HEK293T (cell line): ENCODE results near the gene ZNF385B.

Source experiments
- CTCF ChIA-PET: fragments of 350-600 bp; formaldehyde crosslinking; extraction: SDS; loops from one replicate; lab custom pipeline; 2021; ENCODE audit warnings: antibody characterized with exemption, inconsistent platforms; lab: Yijun Ruan, JAX
- POLR2A ChIA-PET: fragments of 350-600 bp; formaldehyde crosslinking; extraction: SDS; loops from one replicate; lab custom pipeline; 2020; ENCODE audit warnings: antibody characterized with exemption, inconsistent platforms; lab: Yijun Ruan, JAX
- DNase-seq: peaks from one replicate; pipeline ENCODE4 v3.0.0; 2012; ENCODE audit warnings: mixed read lengths; ENCODE audit errors: extremely low spot score
- ARNT ChIP-seq: fragments of 450-650 bp; IDR thresholded peaks from 2 replicates; pipeline ENCODE4 v1.6.1; 2017; ENCODE audit warnings: mild to moderate bottlenecking
- BHLHE40 ChIP-seq: fragments of 450-650 bp; IDR thresholded peaks from 2 replicates; pipeline ENCODE4 v1.6.1; 2016; ENCODE audit warnings: mild to moderate bottlenecking, moderate library complexity, borderline replicate concordance
- CTBP1 ChIP-seq: fragments of 450-650 bp; IDR thresholded peaks from 2 replicates; pipeline ENCODE4 v1.6.1; 2016; ENCODE audit warnings: borderline replicate concordance
- ELF4 ChIP-seq: fragments of 450-650 bp; IDR thresholded peaks from 2 replicates; pipeline ENCODE4 v1.6.1; 2017; ENCODE audit warnings: antibody characterized with exemption
- FOXA1 ChIP-seq: fragments of 450-650 bp; IDR thresholded peaks from 2 replicates; pipeline ENCODE4 v1.6.1; 2016; ENCODE audit warnings: mild to moderate bottlenecking
- FOXK2 ChIP-seq: fragments of 450-650 bp; IDR thresholded peaks from 2 replicates; pipeline ENCODE4 v1.6.1; 2016; ENCODE audit warnings: mild to moderate bottlenecking
- FOXM1 ChIP-seq: fragments of 450-650 bp; IDR thresholded peaks from 2 replicates; pipeline ENCODE4 v1.6.1; 2017; ENCODE audit warnings: mild to moderate bottlenecking, borderline replicate concordance
- HDGF ChIP-seq: fragments of 450-650 bp; IDR thresholded peaks from 2 replicates; pipeline ENCODE4 v1.6.1; 2017; ENCODE audit warnings: antibody characterized with exemption, borderline replicate concordance
- L3MBTL2 ChIP-seq: fragments of 450-650 bp; conservative IDR thresholded peaks from 2 replicates; pipeline ENCODE4 v1.6.1; 2016; ENCODE audit warnings: mild to moderate bottlenecking
- LEF1 ChIP-seq: fragments of 450-650 bp; IDR thresholded peaks from 2 replicates; pipeline ENCODE4 v1.6.1; 2017; ENCODE audit warnings: mild to moderate bottlenecking, borderline replicate concordance
- NFRKB ChIP-seq: fragments of 450-650 bp; IDR thresholded peaks from 2 replicates; pipeline ENCODE4 v1.6.1; 2016; ENCODE audit warnings: mild to moderate bottlenecking, moderate library complexity
- SP1 ChIP-seq: fragments of 450-650 bp; IDR thresholded peaks from 2 replicates; pipeline ENCODE4 v1.6.1; 2017
- SUZ12 ChIP-seq: fragments of 450-650 bp; IDR thresholded peaks from 2 replicates; pipeline ENCODE4 v1.6.1; 2016; ENCODE audit warnings: mild to moderate bottlenecking
- TARDBP ChIP-seq: fragments of 450-650 bp; IDR thresholded peaks from 2 replicates; pipeline ENCODE4 v1.6.1; 2016
- ZNF384 ChIP-seq: fragments of 450-650 bp; IDR thresholded peaks from 2 replicates; pipeline ENCODE4 v1.6.1; 2016
- TF ChIP-seq, protein P1 (sequence below): fragments of 450-650 bp; IDR thresholded peaks from 2 replicates; pipeline ENCODE4 v1.6.1; 2016

ZNF385B gene

DNA sequence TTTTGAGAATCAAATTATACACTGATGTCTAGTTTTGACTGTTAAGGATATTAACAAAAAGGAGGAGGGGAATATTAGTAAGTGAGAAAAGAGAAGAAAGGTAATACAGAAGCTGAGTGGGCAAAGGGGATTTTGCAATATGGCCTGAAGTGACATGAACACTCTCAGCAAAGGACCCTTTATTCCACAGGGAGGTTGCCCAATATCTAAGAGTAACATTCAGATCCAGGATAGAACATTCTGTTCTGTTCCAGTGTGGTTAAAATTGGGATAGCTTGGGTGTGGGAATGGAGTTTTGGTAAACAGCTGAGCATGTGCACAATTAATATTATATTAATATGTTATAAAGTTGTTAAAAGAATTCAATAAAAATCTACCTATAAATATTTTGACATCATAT lies 120.1 kb downstream of the ZNF385B start:
- TF ChIP-seq LEF1 (no peak), L3MBTL2 (no peak), HDGF (no peak)
- CTCF ChIA-PET = no interaction called here
- no peak for DNase-seq
- POLR2A ChIA-PET = no interaction called here

DNA sequence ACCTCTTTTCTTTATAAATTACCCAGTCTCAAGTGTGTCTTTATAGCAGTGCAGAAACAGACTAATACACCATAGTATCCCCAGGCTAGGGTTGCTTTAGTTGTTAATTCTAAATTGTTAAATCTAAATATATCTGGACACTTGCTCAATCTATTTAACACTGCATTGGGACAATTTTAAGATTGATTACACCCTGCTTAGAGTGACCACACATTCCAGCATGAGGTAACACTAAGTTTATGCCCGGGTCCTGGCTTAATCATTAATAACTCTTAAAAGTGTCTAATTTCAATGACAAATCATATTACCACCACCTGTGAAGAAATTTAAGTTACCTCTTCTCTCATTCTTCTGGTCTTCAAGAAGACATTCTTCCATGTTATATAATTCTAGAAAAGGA lies 131.4 kb downstream of the ZNF385B start:
- no peak for DNase-seq
- TF ChIP-seq TARDBP (no peak), ARNT (no peak), FOXA1 (no peak), L3MBTL2 (no peak), NFRKB (no peak), HDGF (no peak), FOXK2 (no peak), SP1 (no peak), SUZ12 (no peak), ELF4 (no peak), FOXM1 (no peak), ZNF384 (no peak)
- TF ChIP-seq, protein P1, sequence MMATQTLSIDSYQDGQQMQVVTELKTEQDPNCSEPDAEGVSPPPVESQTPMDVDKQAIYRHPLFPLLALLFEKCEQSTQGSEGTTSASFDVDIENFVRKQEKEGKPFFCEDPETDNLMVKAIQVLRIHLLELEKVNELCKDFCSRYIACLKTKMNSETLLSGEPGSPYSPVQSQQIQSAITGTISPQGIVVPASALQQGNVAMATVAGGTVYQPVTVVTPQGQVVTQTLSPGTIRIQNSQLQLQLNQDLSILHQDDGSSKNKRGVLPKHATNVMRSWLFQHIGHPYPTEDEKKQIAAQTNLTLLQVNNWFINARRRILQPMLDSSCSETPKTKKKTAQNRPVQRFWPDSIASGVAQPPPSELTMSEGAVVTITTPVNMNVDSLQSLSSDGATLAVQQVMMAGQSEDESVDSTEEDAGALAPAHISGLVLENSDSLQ = no peak
- ChIA-PET POLR2A (no interaction called here), CTCF (no interaction called here)

DNA sequence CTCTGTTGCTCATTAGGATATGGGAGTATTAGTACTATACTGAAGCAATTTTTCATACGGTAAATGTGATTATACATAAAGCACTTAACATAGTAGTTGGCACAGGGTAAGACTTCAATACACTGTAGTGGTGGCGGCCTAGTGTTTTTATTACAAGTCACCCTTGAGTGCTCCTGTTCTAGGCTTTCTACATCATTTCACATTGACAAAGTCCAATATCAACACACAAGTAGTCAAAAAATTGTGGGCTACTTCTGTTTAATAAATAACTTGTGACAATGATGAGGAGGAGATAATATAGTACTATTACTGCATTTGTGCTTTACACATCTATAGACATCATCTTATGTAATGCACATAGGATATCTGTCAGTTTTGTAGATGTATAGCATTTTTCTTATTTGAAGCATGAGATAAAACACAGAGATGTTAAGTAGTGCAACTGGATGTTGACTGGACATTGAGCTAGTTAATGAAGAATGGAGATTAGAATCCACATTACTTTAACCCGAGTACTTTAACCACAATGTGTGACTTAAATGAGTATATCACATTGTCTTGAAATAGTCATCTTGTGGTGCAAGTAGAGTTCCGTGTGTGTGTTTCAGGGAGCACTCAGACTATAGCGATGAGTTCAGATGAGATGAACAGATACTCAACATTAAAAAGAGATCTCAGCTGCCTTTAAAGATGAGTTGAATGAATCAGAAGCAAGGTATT lies 134.8 kb downstream of the ZNF385B start:
- POLR2A ChIA-PET = no interaction called here
- DNase-seq = no peak
- CTCF ChIA-PET = no interaction called here
- TF ChIP-seq, protein P1 = no peak
- no peak for TF ChIP-seq LEF1
- TF ChIP-seq L3MBTL2 = no peak
- TF ChIP-seq BHLHE40 = no peak
- no peak for TF ChIP-seq SP1
- TF ChIP-seq SUZ12 = no peak
- TF ChIP-seq ARNT = no peak

DNA sequence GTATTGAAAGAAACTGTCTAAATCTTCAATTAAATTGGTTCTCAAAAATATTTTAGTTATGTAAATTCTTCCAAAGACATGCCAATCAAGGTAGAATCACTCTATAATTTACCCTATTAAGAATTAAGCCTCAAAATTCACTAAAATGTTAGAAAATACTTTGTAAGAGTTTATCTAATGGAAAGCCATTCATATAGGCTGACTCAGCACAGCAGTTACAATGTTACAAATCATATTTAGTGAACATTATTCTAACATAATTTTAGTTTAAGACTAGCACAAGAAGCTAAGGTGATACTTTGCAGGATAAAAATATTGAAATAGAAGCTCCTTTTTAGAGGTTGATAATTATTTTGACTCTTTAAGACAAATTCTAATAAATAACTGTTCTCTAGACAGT lies 137.0 kb downstream of the ZNF385B start:
- CTCF ChIA-PET = no interaction called here
- POLR2A ChIA-PET = no interaction called here

DNA sequence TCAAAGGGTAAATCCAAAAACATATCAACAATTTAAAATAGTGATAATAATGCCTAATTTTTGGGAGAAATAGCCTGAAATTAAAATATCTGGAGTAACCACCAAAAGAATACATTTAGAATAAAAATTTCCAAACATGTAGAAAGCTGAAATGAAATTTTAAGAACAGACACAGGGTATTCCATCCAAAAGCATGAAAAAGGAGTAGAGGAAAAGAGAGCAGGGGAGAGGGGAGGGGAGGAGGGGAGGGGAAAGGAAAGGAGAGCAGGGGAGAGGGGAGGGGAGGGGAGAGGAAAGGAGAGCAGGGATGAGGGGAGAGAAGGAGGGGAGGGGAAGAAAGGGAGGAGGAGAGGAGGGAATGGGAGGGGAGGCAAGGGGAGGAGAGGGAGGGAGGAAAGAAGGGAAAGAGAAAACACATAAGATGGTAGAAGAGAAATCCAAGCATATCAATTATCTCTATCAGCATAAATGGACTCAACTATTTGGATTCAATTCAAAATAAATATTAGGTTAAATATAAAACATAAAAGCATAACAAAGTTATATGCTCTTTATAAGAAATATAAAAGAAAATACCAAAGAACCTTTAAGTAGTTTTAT lies 141.1 kb downstream of the ZNF385B start:
- TF ChIP-seq ARNT (no peak), SUZ12 (no peak), NFRKB (no peak), L3MBTL2 (no peak), FOXA1 (no peak), LEF1 (no peak), HDGF (no peak), FOXM1 (no peak), ELF4 (no peak), TARDBP (no peak), ZNF384 (no peak), FOXK2 (no peak), BHLHE40 (no peak), SP1 (no peak), CTBP1 (no peak)
- TF ChIP-seq, protein P1 = no peak
- POLR2A ChIA-PET = no interaction called here
- CTCF ChIA-PET = no interaction called here
- no peak for DNase-seq

More for the DNA sequence above, 137.0 kb downstream of the ZNF385B start:
- TF ChIP-seq ZNF384 = no peak
- no peak for DNase-seq

DNA sequence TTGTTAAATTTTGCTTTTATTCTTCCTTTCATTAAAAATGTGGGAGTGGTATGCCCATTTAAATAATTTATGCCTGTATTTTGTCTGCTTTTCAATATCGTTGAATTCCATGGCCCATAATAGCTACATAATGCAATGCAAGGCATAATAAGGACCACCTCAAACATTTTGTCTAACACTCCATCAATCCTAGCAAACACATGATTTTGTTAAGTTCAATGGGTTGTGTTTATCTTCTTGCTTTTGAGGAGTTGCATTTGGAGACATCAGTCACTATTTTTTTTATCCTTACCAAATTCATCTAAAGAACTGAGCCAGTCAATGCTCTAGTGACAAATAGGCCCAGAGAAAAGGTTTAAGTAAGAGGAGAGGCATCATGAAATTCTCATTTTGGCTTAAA lies 145.5 kb downstream of the ZNF385B start:
- no peak for DNase-seq
- CTCF ChIA-PET = no interaction called here
- TF ChIP-seq ELF4 (no peak), BHLHE40 (no peak), FOXM1 (no peak), SUZ12 (no peak), NFRKB (no peak), FOXK2 (no peak), HDGF (no peak), FOXA1 (no peak)
- POLR2A ChIA-PET = no interaction called here

DNA sequence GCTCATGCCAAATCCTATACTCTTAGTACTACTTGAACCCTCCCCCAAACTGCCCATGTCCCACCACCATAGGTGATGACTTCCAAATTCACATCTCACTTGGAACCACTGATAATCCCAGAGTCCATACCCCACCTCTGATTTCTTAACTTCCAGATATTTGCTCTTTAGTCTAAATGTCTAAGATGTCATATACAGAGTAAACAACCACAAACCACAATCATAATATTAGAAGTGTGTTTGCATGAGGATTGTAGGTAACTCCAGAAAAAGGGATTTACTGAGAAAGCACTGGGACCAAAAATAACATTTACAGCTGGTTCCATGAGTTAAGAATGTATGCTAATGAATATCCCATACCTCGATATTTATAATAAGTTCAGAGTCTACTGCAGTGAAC lies 146.2 kb downstream of the ZNF385B start:
- no peak for TF ChIP-seq ELF4
- no peak for TF ChIP-seq TARDBP
- TF ChIP-seq FOXA1 = no peak
- no peak for TF ChIP-seq HDGF
- no peak for TF ChIP-seq CTBP1
- no peak for TF ChIP-seq ARNT
- no peak for TF ChIP-seq LEF1
- TF ChIP-seq SUZ12 = no peak
- TF ChIP-seq, protein P1 = no peak
- TF ChIP-seq ZNF384 = no peak
- TF ChIP-seq FOXM1 = no peak
- TF ChIP-seq L3MBTL2 = no peak
- no peak for TF ChIP-seq SP1
- no peak for TF ChIP-seq FOXK2
- no peak for TF ChIP-seq NFRKB
- no peak for TF ChIP-seq BHLHE40
- DNase-seq = no peak
- POLR2A ChIA-PET = no interaction called here
- CTCF ChIA-PET = no interaction called here
